HG03457 (cell line): Measurements from ENCODE around the gene HDAC1.
A peak's percentile ranks its signal among the peaks of the same experiment; 100 is the strongest.

Experiments used
- ATAC-seq: cut with Tn5 transposase; IDR thresholded peaks from one replicate; pipeline ENCODE4 v1.9.1; 2021; ENCODE audit warnings: moderate number of reproducible peaks; ENCODE audit not compliant: unreplicated experiment

HDAC1 gene

GRCh38 chr1:32327204-32327603 lies 35.3 kb downstream of the HDAC1 start:
- no peak for ATAC-seq

DNA sequence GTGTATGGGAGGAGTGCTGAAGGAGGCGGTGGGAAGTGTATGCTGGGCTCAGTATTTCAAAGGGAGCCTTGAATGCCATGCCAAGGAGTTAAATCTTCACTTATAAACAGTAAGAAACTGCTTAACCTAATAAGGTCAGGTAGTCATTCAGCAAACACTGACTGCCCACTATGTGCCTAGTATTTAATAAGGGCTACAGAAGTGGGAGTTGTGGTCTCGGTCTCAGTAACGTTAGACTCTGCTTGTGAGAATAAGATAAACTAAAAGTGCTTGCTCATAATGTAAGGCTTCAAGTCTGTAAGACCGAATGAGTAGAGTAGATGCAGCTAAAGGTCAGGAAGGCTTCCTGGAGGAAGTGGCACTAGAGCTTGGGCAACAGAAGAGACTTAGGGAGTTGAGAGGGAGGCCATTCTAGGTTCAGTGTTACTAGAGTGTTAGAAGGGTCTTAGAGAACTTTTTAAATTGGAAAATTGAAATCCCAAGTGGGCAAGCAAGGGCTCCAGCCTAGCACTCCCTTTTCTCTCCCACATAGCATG lies 38.1 kb downstream of the HDAC1 start:
- ATAC-seq, result no peak

DNA sequence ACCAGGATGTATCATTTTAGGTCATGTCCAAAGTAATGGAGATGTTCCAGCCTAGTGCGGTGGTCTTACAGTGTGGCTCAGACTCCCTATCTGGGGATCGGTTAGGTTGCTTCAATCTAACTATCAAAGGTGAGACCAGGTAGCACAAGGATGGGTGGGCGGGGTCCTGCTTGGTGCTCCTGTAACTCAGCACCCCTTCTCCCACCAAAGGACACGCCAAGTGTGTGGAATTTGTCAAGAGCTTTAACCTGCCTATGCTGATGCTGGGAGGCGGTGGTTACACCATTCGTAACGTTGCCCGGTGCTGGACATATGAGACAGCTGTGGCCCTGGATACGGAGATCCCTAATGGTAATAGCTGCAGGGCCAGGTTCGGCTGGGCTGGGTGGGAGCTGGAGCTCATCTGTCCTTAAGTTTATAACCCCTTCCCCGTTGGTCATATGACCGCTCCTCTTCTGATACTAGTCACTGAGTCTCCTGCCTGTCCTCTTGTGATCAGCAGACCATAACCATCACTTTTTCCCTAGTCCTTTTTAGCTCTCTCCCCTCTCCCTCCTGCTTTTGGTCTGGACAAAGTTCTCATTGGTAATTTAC lies 38.8 kb downstream of the HDAC1 start:
- no peak for ATAC-seq

DNA sequence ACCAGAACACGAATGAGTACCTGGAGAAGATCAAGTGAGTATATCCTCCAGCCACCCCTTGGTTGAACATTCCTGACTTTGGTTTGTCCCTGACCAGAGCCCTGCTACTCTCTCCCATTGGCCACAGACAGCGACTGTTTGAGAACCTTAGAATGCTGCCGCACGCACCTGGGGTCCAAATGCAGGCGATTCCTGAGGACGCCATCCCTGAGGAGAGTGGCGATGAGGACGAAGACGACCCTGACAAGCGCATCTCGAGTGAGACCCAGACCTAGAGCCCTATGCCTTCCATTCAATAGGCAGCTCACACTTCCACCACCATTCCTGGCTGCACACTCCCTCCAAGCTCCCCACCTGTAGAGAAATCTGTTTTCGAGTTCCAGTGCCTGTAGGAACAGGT lies 39.7 kb downstream of the HDAC1 start:
- ATAC-seq, result no peak

- ATAC-seq, result no peak
Measured at GRCh38 chr1:32332290-32333079, 40.6 kb downstream of the HDAC1 start.

- no peak for ATAC-seq
Measured at GRCh38 chr1:32333251-32333963, 41.5 kb downstream of the HDAC1 start.

DNA sequence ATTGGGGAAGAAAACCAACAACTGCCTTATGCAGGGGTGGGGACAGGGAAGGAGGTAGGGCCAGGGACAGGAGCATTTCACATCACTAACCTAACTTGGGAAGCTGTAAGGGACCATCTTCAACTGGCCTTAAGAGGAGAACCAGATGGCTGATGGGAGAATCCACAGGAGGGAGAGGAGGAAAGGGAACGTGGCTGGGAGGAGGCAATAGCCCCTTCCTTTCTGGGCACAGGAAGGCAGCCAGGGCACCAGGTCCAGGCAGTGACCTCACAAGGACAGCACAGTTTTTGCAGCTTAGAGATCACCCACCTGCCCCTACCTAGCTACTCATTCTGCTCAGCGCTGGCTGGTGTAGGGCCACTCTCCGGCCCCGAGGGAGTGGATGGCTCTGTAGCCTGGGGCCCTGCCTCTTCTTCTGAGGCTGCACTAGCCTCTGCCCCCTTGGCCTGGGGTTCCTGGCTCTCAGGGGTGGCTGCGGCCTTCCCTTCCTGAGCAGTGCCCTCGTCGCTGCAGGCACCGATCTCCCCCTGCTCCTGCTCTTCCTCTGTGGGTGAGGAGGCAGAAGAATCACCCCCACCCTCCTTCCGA lies 42.5 kb downstream of the HDAC1 start:
- no peak for ATAC-seq

DNA sequence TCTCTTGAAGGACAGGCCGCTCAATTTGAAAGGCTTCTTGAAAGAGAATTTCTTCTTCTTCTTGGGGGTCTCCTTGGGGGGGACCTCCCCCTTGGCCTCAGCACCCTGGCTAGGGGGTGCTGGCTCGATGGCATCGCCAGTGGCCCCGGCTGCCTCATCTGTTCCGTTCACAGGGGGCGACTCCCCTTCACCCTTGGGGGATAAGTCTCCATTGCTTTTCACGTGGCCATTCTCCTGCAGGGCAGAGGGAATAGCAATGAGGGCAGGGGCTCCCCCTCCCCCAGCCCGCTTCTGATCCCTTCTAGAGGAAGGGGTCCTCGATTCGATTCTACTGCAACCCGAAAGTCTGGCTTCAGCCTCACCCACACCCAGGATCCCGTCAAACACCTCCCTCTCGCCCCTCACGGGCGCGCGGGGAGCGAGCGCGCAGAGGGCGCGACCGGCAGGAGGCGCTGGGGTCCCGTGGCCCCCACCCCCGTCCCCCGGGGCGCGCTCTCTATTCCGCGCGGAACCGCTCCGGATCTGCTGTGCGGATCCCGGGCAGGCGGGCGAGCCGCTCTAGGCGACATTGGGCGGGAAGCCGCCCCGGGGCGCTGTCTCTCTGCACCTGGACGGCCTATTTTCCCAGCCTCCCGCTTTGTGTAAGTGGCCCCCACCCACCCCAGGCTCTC lies 43.1 kb downstream of the HDAC1 start:
- no peak for ATAC-seq

GRCh38 chr1:32335535-32335789 lies 43.6 kb downstream of the HDAC1 start:
- no peak for ATAC-seq

DNA sequence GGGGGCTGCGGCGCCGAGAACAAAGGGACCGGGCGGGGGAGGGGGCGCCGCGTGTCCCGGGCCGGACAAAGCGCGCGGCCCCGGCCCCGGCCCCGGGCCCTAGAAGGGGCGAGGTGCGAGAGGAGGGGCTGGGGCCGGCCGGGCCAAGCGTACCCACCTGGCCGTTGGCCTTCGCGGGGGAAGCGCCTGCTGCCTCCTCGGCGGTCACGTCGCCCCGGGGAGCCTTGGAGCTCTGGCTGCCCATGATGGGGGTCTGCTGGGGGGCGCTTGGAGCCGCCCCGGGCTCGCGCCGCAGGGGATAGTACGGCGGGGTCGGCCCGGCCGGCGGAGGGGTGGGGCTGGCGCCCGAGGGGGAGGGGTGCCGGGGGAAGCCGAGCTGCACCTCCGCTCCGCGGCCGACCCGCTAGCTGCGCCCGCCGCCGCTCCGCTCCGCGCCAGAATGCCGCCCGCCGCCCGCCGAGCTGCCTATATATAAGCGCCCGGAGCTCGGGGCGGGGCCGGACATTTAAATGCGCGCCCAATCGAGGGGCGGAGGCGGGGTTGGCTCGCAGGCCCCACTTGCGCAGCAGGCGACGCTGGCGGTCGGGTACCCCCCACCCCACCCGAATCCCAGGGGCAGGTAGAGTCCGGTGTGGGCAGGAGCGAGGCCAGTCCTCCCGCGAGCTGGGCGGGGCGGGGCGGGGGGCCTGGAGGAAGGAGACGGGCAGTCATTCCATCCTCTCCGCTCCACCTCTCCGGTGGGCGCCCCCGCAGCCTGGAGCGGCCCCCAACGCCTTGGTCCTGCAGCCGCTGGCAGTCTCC lies 44.1 kb downstream of the HDAC1 start, which contains the start of gene MARCKSL1:
MARCKSL1 (minus strand) TSS at position 444 of the 801 bp plus-strand sequence; CDS start at position 244, 200 bp downstream.
- peak; percentile 36 for ATAC-seq

DNA sequence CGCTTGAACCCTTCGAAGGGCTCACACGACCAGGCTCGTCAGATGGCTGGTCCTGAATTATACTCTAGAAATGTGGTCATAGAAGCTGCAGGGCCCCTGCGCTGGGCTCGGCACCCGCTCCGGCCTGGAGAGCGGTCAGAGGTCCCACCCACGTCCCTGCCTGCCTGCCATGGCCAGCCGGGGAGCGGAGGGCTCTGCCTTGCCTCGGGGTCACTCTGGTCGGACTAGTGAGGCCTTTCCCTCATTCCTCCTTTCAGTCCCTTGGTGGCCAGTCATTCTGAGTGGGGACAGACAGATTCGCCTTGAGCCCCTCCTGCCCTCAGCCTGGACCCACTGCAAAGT lies 44.7 kb downstream of the HDAC1 start:
- no peak for ATAC-seq

GRCh38 chr1:32336963-32337675 lies 45.2 kb downstream of the HDAC1 start:
- no peak for ATAC-seq

GRCh38 chr1:32337855-32338636 lies 46.2 kb downstream of the HDAC1 start:
- no peak for ATAC-seq

GRCh38 chr1:32338637-32339145 lies 46.8 kb downstream of the HDAC1 start:
- ATAC-seq, result no peak

GRCh38 chr1:32339363-32339978 lies 47.6 kb downstream of the HDAC1 start:
- no peak for ATAC-seq

DNA sequence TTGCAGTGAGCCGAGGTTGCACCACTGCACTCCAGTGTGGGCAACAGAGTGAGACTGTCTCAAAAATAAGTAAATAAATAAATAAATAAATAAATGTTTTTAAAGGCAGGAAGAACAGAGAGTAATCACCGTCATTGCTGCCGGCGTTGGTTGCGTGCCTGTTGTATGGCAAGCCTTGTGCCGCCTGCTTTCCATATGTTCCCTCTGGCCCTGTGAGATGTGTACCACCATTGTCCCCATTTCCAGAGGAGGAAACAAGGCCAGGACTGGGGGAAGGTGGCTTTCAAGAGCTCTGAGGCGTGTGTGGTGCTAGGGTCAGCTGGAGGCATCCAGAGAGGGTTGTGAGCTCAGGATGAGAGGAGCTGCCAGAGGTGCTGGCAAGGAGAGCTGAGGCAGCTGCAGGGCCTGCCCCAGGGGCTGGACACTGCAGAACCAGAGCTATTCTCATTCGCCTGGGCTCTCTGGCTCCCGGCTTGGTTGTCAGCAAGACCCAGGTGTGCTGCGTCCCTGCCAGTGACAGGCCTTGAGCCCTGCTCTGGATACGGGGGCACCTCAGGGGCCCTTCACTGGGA lies 49.4 kb downstream of the HDAC1 start:
- ATAC-seq, result no peak

- ATAC-seq, result no peak
Measured at GRCh38 chr1:32341971-32342370, 50.1 kb downstream of the HDAC1 start.

DNA sequence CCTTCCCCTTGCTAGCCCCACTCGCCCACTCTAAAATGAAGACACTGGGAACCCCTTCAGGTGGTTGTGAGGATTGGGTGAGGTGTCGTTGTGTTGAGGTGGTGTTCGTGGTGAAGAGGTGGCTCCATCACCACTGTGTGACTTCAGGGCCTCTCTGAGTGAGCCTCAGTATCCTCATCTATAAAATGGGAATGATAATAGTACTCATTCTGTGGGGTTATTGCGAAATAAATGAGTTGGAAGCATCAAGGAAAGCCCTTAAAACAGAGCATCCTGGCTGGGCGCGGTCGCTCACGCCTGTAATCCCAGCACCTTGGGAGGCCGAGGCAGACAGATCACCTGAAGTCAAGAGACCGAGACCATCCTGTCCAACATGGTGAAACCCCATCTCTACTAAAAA lies 50.8 kb downstream of the HDAC1 start:
- no peak for ATAC-seq
